Measurements from ENCODE around the gene EDARADD. TPM values are rescaled to one million over a fixed set of nuclear protein-coding genes. Genes with fewer than 3 reads are reported as not detected.

The EDARADD gene
- total RNA-seq, 1 donor from 2014 or later: 2.6 TPM

DNA sequence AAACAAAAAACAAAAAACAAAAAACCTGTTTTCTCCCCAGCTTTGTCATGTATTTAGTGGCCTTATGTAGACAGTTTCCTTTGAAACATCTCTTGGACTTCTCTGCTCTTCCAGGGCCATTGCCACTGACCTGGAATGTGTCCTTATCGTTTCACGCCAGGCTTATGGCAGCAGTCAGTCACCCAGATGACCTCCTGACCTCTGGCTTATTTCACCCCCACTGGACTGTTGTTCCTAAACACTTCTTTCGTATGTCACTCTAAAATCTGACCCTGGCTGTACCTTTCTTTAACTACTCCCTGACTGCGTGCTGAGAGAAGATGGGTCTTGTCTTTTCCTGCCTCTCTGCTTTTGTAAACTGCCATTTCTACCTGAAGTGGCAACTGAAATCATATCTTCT lies 138.8 kb downstream of the EDARADD start:
- no peaks in the 10 kb centered on the region for H3K27me3 ChIP-seq (ENCODE audit: control insufficient read depth, insufficient read depth, low read length)
- TF ChIP-seq, protein P1, sequence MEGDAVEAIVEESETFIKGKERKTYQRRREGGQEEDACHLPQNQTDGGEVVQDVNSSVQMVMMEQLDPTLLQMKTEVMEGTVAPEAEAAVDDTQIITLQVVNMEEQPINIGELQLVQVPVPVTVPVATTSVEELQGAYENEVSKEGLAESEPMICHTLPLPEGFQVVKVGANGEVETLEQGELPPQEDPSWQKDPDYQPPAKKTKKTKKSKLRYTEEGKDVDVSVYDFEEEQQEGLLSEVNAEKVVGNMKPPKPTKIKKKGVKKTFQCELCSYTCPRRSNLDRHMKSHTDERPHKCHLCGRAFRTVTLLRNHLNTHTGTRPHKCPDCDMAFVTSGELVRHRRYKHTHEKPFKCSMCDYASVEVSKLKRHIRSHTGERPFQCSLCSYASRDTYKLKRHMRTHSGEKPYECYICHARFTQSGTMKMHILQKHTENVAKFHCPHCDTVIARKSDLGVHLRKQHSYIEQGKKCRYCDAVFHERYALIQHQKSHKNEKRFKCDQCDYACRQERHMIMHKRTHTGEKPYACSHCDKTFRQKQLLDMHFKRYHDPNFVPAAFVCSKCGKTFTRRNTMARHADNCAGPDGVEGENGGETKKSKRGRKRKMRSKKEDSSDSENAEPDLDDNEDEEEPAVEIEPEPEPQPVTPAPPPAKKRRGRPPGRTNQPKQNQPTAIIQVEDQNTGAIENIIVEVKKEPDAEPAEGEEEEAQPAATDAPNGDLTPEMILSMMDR (IDR thresholded peaks at IDR 0.05; ENCODE audit: insufficient read depth, low read length, severe bottlenecking): no peak
- H3K36me3 ChIP-seq (ENCODE audit: control insufficient read depth, insufficient read depth, low read length): peaks cover 9% of the 10 kb centered on the region
- FAIRE-seq: no peak
- no peak overlapping the region for H3K4me3 ChIP-seq (ENCODE audit: low read depth, low read length)
- no peak for DNase-seq (ENCODE audit: low read depth)

GRCh38 chr1:236534151-236534651 lies 140.1 kb downstream of the EDARADD start:
- peak; percentile 76 for DNase-seq (ENCODE audit: low read depth)
- TF ChIP-seq, protein P1 (IDR thresholded peaks at IDR 0.05; ENCODE audit: insufficient read depth, low read length, severe bottlenecking): no peak
- no peak for FAIRE-seq
- Histone ChIP-seq H3K36me3 (ENCODE audit: control insufficient read depth, insufficient read depth, low read length) (peaks cover 13% of the 10 kb centered on the region), H3K27me3 (ENCODE audit: control insufficient read depth, insufficient read depth, low read length) (no peaks in the 10 kb centered on the region), H3K4me3 (ENCODE audit: low read depth, low read length) (no peak overlapping the region)

Other genes starting within 250 kb of the EDARADD start
- gene ERO1B, start 112.3 kb upstream of the EDARADD start, total RNA-seq: 2.9 and 5.0 TPM in 2 replicates
- 49.2 and 53.0 TPM in 2 replicates for gene LGALS8, start 129.7 kb downstream of the EDARADD start, total RNA-seq
- 18.6 and 37.4 TPM in 2 replicates for gene HEATR1, start 210.2 kb downstream of the EDARADD start, total RNA-seq